H4 (cell line): ENCODE measurements around the gene GFER. TPM values are rescaled to one million over a fixed set of nuclear protein-coding genes. Genes with fewer than 3 reads are reported as not detected.

Source experiments
- DNase-seq: peaks from one replicate; pipeline ENCODE4 v3.0.0-alpha.2; 2015; ENCODE audit warnings: low spot score
- total RNA-seq: library from RNA; depleted of rRNA; stranded (reverse); fragments of >200 nt; shearing (Covaris generic); gene quantifications from 2 replicates; pipeline ENCODE4 v1.2.3, GENCODE V29; 2014

Gene GFER
- total RNA-seq, 1 experiment from 2014 or later = 15.1 TPM

DNA sequence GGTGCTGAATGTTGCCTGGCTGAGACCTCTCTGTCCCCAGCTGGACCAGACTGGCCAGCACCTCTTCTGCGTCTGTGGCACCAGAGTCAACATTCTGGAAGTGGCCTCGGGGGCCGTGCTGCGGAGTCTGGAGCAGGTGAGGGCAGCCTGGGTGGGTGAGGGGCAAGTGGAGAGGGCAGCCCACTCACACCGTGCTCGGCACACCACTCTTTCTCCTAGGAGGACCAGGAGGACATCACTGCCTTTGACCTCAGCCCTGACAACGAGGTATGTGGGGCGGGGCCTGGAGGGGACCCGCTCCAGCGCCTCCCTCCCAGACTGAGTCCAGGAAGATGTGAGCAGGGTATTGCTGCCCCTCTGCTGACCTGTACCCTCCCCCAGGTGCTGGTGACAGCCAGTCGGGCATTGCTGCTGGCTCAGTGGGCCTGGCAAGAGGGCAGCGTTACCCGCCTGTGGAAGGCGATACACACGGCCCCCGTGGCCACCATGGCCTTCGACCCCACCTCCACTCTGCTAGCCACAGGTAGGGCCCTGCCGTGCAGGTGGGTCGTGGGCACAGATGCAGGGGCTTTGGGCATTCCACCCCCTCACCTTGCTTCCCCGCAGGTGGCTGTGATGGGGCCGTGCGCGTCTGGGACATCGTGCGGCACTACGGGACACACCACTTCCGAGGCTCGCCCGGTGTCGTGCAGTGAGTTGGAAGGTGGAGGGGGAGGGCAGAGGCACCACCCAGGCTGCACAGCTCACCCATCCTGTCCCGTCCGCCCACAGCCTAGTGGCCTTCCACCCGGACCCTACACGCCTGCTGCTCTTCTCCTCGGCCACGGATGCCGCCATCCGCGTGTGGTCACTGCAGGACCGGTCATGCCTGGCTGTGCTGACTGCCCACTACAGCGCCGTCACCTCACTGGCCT lies 9.6 kb upstream of the GFER start:
- no peak for DNase-seq

DNA sequence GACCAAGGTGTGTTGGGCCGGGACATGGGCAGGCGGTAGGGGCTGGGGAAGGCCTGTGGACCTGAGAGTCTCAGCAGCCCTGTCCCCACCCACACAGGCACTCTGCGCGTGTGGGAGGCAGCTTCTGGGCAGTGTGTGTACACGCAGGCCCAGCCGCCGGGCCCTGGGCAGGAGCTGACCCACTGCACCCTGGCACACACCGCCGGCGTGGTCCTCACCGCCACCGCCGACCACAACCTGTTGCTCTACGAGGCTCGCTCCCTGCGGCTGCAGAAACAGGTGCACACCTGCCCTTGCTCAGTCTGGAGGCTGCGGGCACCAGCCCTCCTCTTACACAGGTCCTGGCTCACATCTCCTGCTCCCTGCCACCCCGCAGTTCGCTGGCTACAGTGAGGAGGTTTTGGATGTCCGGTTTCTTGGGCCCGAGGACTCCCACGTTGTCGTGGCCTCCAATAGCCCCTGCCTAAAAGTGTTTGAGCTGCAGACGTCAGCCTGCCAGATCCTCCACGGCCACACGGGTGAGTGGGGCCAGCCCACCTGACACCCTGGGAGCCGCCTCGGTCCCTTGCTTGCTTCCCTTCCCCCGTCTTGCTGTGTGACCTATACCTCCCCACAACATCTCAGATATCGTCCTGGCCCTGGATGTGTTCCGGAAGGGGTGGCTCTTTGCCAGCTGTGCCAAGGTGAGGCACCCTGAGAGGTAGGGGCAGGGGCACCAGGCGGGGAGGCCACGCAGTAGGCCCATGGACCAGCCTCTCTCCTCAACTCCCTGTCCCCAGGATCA lies 8.4 kb upstream of the GFER start:
- no peak for DNase-seq

DNA sequence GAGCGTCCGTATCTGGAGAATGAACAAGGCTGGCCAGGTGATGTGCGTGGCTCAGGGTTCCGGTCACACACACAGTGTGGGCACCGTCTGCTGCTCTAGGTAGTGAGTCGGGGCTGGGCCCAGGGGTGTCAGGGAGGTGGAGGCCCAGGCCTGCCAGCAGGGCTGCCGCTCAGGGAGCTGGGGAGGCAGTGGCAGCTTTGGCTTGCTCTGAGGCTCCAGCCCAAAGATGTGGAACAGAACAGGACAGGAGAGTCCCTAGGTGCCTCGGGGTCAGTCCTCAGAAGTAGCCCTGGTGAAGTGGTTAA lies 7.8 kb upstream of the GFER start:
- no peak for DNase-seq

DNA sequence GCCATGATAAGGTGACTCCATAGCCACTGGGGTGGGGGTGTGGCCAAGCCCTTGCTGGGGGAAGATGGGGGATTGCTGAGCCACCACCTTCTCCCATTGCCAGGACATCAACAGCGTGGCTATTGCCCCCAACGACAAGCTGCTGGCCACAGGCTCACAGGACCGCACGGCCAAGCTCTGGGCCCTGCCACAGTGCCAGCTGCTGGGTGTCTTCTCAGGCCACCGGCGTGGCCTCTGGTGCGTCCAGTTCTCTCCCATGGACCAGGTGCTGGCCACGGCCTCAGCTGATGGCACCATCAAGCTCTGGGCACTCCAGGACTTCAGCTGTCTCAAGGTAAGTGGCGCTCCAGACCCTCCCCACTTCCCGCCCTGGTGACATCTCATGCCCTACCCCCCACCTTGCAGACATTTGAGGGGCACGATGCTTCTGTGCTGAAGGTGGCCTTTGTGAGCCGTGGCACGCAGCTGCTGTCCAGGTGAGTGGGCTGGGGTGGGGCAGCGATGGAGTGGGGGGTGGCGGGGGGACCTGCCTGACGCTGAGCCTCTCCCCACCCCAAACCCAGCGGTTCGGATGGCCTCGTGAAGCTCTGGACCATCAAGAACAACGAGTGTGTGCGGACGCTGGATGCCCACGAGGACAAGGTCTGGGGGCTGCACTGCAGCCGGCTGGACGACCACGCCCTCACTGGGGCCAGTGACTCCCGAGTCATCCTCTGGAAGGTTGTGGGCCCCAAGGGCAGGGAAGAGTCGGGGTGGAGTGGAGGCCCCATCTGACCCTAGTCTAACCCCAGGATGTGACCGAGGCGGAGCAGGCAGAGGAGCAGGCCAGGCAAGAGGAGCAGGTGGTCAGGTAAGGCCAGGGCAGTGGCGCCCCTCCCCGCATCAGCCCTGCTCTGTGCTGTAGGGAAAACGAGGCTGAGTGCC lies 6.8 kb upstream of the GFER start:
- no peak for DNase-seq

DNA sequence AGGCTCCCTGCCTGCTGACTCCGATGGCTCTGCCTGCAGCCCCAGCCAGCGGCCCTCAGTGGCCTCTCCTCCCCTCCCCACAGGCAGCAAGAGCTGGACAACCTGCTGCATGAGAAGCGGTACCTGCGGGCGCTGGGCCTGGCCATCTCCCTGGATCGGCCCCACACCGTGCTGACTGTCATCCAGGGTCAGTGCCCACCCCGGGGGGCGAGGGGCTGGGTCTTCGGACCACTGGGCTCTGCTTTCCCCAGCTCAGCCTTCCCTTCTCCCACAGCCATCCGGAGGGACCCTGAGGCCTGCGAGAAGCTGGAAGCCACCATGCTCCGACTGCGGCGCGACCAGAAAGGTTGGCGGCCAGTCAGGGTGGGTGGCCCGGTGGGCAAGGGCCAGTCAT lies 6.1 kb upstream of the GFER start:
- DNase-seq = no peak

DNA sequence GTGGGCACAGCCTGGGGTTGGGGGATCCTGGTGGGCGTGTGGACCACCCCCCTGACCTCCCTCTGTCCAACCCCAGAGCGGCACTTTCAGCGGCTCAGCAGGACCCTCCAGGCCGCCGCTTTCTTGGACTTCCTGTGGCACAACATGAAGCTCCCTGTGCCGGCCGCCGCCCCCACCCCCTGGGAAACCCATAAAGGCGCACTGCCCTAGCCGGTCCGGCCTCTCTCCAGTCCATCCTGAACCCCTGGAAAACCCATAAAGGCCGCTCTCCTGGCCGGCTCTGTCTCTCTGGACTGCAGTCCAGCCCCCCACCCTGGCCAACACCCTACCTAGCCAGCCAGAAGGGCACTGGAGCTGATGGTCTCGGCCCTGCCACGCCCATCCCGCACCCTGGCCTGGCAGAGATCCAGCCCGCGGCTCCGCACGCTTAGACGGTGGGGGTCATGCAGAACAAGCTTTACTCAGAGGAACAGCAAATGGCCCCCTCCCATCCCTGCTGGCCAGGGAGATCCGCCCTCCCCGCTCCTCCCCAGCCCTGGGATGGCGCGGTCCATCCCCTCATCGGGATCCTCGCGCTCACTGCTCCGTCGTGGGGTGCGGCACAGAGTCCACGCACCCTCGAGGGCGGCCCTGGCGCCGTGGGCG lies 5.4 kb upstream of the GFER start:
- no peak for DNase-seq

DNA sequence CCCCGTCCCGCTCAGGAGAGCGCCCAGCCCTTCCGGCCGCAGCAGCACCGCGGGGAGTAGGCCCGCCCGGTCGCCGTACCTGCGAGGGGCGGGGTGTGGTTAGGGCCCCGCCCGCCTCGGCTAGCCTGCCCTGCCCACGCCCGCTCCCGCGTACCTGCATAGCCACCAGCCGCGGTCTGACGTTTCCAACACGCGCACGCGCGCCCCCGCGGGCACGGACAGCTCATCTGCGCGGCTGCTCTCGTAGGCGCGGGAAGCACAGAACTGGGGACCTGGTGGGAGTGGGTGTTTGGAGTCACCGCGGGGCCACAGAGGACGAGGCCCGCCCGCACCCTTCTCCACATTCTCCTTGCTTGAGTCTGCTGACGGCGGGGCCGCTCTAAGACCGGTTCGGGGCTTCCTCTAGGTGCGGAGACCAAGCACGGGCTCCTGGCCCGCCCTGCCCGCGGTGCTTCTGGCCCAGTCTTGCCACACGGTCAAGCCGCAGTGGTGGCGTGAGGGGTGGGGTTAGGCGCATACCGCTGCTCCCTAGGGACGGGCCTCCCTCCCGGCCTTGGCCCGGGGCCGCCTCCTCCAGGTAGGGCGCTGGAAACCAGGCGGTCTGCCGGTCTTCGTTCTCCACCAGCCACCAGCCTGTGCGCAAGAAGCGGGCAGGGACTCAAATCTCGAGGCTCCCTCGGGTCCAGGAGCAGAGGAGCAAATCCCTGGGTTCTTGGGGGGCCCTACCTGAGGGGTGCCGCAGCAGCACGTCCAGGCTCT lies 4.5 kb upstream of the GFER start:
- no peak for DNase-seq

DNA sequence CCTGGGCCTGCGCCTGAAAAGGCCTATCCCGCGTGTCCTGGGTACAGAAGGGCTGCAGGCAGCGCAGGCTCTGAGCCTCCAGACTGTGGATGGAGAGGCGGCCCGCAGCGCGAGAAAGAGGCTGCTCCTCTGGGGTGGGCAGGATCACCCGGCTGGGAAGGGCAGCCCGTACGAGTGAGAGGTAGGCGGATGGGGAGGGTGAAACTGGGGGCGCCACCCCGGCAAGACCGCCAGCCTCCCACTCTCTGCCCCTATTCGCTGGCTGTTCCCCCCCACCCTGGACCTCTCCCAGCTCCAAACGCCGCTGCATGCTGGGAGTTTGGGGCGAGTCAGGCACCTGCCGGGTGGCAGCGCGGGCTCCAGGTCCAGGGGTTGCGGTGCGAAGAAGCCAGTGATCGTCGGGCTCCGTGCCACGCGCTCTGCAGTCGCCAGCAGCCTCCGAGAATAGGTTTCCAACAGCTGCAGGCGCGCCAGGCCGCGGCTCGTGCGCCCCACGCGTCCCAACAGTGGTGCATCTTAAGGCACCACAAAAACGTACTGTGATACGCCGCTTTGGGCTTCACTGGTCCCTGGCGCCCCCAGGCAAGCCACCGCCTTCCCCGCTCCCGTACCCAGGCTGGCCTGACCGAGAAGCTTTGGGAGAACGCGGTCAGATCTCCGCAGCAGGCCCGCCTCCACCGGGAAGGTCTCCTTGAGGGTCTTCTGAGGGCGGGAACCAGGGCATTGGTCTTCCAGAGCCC lies 3.8 kb upstream of the GFER start:
- DNase-seq = no peak

DNA sequence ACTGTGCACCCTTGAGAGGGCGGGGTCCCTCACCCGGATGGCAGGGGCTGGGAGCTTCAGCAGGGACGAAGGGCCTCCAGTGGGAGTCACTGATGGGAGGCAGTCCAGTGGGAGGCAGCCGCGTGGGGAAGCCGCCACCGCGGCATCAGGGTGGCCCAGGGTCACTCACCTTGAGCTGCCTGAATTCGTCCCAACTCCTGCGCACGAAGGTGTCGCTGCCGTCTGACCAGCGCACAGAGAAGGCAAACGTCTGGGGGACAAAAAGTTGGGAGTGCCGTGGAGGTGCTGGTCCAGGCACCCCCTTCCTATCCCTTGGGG lies 3.3 kb upstream of the GFER start:
- no peak for DNase-seq

DNA sequence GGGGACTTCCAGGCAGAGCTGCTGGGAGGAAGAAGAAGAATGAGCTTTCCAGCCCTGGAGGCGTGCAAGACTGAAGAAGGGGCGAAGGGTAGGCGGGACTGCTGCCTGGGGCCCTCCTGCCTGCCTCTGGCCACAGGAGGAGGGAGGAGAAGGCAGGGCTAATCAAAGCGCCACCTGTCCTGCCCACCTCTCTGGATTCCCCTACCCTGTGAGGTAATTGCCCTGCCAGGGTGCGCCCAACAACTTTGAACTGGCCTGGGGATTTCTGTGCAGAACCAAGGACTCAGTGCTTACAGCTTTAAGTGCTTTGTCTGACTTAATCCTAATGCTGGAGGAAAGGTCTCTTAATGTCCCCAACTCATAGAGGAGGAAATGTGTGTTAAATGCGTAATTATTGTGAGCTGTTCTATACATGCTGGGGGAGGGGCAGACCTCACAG lies 2.6 kb upstream of the GFER start, which contains the start of gene NOXO1:
Gene NOXO1 (minus strand): TSS at position 72 of the 439 bp plus-strand sequence. CDS start 290 bp downstream, outside the sequence.
- no peak for DNase-seq

DNA sequence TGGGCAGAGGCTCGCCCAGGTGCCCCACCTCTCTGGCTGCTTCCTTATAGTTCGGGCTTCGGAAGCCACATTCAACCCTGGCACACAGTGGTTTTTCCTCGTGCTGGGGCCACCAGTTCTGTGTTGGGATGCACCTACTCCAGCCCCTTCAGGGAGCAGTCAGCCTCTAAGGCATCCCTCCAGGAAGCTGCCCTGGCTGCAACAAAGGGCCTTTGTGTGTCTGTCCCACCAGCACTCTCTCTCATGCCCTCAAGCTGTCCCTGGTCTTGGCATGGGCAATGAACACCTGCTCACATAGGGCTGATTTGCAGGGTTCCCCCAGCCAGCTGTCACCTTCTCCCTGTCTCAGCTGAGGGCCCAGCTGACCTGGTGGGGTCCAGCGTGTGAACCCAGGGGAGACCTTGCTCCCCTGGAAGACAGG lies 2.0 kb upstream of the GFER start:
- no peak for DNase-seq

DNA sequence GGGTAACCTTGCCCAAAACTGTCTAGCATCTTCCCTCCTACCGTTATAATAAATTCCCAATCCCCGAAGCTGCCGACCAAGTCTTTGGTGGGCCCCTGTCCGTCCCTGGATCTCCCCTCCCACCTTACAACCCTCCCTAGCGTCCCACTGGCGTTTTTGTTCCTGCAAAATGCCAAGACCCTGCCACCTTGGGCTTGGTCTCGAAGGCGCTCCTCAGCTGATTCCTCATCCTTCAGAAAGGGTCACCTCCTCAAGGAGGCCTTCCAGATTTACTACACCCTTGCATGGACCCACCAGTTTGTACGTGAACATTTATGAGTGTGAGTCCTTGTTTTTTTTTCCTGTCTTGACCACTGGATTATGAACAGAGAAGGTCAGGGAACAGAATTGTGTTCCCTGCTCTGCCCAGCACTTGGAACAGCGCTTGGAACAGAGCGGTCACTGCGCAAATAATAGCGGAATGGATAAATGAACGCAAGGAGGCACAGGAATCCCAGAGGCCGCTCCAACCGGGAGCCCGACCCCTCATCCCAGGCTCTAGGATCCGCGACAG lies 926 bp upstream of the GFER start:
- no peak for DNase-seq

DNA sequence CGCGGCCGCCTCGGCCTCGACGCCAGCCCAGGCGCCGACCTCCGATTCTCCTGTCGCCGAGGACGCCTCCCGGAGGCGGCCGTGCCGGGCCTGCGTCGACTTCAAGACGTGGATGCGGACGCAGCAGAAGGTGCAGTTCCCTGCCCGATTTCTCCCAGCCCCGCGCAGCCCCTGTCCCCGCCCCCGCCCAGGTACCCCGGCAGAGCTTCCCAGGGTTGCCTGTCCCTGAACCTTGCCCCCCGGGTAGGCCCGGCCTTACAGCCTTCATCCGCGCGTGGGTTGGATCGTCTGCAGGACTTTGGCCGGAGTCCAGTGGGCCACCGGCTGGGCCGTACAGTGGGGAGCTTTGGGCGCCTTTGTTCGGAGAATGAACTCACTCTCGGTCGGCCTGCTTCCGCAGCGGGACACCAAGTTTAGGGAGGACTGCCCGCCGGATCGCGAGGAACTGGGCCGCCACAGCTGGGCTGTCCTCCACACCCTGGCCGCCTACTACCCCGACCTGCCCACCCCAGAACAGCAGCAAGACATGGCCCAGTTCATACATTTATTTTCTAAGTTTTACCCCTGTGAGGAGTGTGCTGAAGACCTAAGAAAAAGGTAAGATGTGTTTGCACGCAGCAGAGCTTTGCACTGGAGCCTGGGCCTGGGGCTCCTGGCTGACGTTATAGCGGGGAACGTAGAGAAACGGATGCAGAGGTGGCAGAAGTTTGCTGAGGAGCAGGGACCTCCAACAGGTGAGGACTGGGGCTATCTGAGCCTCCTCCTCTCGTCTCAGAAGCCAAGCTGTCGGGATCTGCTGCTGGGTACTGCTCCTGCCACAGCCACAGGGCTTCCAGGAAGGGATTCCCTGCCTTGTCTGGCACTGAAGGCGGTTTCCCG lies 593 bp downstream of the GFER start:
- no peak for DNase-seq

DNA sequence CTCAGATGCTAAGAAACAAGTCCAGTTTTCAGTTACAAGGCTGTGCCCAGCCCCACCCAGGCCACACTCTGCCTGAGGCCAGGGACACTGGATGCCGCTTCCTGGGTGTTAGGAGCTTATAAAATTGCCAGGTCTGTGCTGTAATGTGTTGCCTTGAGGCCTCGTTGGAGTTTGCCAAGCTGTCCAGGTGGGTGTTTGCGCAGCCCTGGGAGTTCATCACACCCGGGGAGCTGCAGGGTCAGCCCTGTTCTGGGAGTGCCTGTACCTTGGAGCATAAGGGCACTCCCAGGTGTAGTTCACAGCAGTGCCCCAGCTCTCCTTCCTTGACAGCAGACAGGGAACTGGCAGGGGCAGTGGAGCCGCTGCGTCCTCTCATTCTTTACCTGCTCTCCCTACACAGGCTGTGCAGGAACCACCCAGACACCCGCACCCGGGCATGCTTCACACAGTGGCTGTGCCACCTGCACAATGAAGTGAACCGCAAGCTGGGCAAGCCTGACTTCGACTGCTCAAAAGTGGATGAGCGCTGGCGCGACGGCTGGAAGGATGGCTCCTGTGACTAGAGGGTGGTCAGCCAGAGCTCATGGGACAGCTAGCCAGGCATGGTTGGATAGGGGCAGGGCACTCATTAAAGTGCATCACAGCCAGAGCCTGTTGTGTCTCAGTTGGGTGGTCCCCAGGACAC lies 1.6 kb downstream of the GFER start:
- no peak for DNase-seq

DNA sequence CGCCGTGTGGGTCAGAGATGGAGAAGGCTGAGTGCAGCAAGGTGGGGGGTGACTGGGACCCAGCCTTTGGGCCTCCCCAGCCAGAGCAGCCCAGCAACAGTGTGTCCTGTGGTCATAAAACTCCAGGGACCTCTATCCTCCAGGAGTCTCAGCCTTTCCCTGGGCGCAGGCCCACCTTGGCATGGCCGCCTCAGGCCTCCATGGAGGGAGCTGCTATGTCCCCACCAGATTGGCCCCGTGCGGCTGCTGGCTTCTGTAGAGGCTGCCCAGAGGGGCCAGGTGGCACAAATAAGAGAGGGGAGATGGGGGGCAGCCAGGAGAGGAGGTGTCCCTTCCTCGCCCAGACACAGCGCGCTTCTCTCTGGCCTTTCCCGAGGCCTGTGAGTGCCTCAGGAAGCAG lies 3.2 kb downstream of the GFER start:
- no peak for DNase-seq

DNA sequence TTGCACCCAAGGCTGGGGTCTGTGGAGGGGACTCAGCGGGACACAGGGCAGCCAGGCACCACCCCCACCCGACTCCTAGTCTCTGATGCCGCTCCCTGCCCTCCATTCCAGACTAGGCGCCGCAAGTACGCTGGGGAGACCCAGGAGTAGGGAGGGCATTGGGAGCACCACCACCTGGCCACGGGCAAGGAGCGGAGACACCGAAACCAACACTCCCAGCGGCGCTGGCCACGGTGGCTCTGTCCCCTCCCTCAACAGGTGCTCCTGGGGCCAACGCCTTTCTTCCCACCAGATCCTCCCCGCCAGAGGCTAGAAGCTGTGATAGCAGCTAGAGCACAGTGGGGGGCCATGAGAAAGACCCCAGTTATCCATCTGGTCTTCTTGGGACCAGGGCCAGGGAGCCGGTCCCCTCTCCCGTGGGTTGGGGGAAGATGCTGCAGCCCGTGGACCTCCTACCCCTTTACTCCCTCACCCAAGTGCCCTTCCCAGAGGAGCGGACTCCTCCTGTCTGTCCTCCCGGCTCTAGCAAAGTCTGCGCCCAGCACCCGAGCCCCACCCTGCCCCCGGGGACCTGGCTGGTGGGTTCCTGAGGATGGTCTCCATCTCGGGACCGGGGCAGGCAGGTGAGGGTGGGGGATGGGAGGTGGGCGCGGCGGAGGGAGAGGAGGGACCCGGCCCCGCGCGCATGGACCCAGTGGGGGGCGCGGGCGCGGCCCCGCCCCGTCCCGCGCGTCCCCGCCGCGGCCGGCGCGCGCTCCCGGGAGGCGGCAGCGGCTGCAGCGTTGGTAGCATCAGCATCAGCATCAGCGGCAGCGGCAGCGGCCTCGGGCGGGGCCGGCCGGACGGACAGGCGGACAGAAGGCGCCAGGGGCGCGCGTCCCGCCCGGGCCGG lies 5.5 kb downstream of the GFER start, which contains the start of gene SYNGR3:
Gene SYNGR3 (plus strand): TSS at position 762 of the 892 bp plus-strand sequence. CDS start 133 bp downstream, outside the sequence.
- no peak for DNase-seq

DNA sequence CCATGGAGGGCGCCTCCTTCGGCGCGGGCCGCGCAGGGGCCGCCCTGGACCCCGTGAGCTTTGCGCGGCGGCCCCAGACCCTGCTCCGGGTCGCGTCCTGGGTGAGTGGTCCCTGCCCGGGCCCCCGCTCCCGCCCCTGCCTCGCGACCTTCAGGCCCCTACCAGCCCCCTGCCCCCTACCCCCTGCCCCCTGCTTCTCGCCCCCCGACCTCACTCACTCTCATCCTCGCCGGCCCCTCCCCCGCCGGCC lies 6.0 kb downstream of the GFER start:
- DNase-seq = no peak
